WERI-Rb-1 (cell line): ENCODE measurements around the gene GPR101.
"Not testable (repeated sequence)": the region's sequence is repeated elsewhere in the genome, so short reads cannot be mapped to it uniquely, and the experiment has no call there.

Experiments used
- DNase-seq: peaks from one replicate; pipeline ENCODE4 v3.0.0-alpha.2; 2020
- H3K27ac ChIP-seq: fragments of 250-450 bp; sonication (Bioruptor Pico); 2 replicates; pipeline ENCODE4 v1.5.1; 2020; ENCODE audit warnings: mild to moderate bottlenecking, moderate library complexity
- H3K27me3 ChIP-seq: fragments of 250-450 bp; sonication (Bioruptor Pico); 2 replicates; pipeline ENCODE4 v1.5.1; 2021; ENCODE audit warnings: mild to moderate bottlenecking, low read depth, moderate library complexity; ENCODE audit not compliant: insufficient read depth, severe bottlenecking
- H3K36me3 ChIP-seq: fragments of 250-450 bp; sonication (Bioruptor Pico); 2 replicates; pipeline ENCODE4 v1.5.1; 2020; ENCODE audit warnings: mild to moderate bottlenecking, moderate library complexity
- H3K4me3 ChIP-seq: 2 replicates; pipeline ENCODE4 v1.5.1; 2011; ENCODE audit warnings: low read depth, mild to moderate bottlenecking, control low read depth, low read length
- H3K9me3 ChIP-seq: fragments of 250-450 bp; sonication (Bioruptor Pico); 2 replicates; pipeline ENCODE4 v1.5.1; 2021; ENCODE audit warnings: mild to moderate bottlenecking, moderate library complexity; ENCODE audit not compliant: severe bottlenecking
- TF ChIP-seq, protein P1 (sequence below): IDR thresholded peaks from 2 replicates; pipeline ENCODE4 v1.5.1; 2011; ENCODE audit warnings: low read depth, mild to moderate bottlenecking, control low read depth, inconsistent platforms, low read length

GPR101 gene

DNA sequence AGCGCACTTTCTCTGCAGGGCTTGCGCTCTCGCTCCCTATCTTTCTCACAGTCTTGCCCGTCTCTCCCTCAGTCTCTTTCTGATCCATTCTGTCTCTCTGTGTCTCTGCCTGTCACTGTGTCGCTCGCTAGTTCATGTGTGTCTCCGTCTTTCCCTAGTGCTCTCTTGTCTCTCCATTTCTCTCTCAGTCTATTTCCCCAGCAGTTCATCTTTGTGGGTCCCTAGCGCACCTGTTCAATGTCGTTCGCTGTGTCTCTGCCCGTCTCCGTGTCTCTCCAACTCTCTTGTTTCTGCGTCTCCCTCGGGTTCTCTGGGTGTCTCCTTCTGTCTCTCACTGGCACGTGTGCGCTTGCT lies 1.5 kb downstream of the GPR101 start:
- H3K36me3 ChIP-seq = no peaks in the 10 kb centered on the region
- peaks cover 2% of the 10 kb centered on the region for H3K9me3 ChIP-seq
- no peak overlapping the region for H3K27ac ChIP-seq
- peak overlapping the region; percentile 28 for H3K4me3 ChIP-seq
- TF ChIP-seq, protein P1, sequence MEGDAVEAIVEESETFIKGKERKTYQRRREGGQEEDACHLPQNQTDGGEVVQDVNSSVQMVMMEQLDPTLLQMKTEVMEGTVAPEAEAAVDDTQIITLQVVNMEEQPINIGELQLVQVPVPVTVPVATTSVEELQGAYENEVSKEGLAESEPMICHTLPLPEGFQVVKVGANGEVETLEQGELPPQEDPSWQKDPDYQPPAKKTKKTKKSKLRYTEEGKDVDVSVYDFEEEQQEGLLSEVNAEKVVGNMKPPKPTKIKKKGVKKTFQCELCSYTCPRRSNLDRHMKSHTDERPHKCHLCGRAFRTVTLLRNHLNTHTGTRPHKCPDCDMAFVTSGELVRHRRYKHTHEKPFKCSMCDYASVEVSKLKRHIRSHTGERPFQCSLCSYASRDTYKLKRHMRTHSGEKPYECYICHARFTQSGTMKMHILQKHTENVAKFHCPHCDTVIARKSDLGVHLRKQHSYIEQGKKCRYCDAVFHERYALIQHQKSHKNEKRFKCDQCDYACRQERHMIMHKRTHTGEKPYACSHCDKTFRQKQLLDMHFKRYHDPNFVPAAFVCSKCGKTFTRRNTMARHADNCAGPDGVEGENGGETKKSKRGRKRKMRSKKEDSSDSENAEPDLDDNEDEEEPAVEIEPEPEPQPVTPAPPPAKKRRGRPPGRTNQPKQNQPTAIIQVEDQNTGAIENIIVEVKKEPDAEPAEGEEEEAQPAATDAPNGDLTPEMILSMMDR = no peak
- DNase-seq = no peak
- H3K27me3 ChIP-seq = peaks cover 81% of the 10 kb centered on the region

DNA sequence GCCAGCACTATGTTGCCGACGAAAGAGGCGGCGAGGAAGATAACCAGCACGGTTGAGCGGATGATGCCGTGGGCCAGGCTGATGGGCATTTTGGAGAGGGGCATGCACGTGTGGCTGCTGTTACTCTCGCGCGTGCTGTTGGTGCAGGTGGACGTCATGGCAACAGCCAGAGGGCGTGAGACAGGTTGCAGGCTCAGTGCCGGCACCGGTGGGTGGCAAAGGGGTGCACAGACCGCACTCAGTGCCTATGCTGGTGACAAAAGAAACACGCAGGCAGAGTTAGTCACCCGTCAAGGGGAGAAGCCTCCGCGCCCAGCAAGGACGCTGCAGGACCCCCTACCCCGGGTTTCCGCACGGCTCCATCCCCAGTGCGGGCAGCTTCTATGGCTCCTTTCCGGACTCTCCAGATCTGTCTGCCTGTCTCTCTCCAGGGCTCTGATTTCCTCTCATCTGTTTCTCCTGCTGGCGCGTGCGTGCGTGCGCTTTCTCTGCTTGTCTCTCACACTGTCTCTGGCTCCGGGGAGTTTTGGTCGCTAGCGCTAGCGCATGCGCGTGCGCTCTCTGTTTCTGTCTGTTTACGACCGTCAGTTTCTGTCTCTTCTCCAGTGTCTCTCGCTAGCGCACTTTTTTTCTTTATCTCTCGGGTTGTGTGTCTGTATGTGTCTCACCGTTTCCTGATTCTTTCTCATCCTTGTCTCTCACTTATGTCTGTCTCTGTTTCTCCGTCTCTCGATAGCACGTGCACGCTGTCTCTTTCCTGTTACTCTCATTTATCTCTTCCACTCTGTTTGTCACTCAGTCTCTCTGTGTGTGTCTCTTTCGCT lies 2.1 kb downstream of the GPR101 start:
- Histone ChIP-seq H3K9me3 (peaks cover 2% of the 10 kb centered on the region), H3K27me3 (peaks cover 80% of the 10 kb centered on the region), H3K4me3 (peak overlapping the region; percentile 28), H3K27ac (no peak overlapping the region), H3K36me3 (no peaks in the 10 kb centered on the region)
- peak; percentile 24 for DNase-seq
- TF ChIP-seq, protein P1 = no peak

DNA sequence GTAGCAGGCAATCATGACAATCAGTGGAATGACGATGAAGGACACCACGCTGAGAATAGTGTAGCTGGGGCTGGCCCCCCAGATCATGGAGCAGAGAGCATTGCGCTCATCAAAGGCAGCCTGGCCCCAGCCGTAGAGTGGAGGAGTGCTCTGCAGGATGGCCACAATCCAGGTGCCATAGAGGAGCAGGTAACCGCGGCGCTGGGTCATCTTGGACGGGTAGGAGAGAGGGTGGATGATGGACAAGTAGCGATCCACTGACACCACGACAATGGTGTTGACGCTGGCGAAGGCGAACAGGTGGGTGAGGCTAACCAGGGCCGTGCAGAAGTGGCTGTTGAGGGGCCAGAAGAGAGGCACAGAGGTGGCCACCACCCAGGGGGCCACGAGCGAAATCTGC lies 2.8 kb downstream of the GPR101 start:
- TF ChIP-seq, protein P1 = no peak
- Histone ChIP-seq H3K27me3 (peaks cover 79% of the 10 kb centered on the region), H3K9me3 (peaks cover 2% of the 10 kb centered on the region), H3K36me3 (no peaks in the 10 kb centered on the region), H3K27ac (no peak overlapping the region), H3K4me3 (no peak overlapping the region)
- DNase-seq = no peak

DNA sequence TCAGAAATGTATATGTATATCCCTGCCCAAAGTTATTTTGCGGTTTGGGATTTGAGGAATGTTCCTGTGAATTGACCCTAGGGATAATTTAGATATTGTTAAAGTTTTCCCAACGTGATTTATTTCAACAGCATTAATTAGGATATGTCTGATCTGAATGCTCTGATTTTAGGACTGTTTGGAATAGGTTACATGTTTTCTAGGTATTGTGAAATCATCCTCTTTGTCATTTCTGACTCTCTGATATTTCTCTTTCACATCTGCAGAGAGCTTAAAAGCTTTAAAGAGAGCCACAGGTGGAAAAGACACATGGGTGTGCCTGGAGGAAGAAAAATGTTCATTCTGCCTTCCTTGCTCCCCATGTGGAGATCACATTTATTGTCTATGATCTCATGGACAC lies 5.1 kb downstream of the GPR101 start:
- no peak for DNase-seq
- H3K27me3 ChIP-seq = peaks cover 67% of the 10 kb centered on the region
- no peaks in the 10 kb centered on the region for H3K36me3 ChIP-seq
- TF ChIP-seq, protein P1 = no peak
- peaks cover 2% of the 10 kb centered on the region for H3K9me3 ChIP-seq
- no peak overlapping the region for H3K4me3 ChIP-seq
- no peak overlapping the region for H3K27ac ChIP-seq

DNA sequence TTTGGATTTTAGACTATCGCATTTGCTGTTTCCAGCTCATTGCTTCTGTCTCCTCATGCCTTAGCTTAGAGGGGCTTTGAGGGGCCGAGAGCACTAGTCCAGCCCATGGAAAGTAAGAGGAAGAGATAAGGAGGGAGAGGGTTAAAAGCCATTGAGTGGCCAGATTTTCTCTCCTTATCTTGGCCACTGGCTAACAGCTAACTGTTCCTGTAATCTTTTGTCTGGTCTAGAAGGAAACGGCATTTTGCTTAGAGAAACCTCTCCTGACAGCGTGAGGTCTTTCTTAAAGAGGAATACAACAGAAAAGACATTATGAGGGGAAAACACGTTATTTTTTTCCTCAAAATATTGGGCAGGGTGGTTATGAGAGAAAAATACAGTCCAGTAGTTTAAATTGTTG lies 7.9 kb downstream of the GPR101 start:
- H3K27me3 ChIP-seq = peaks cover 44% of the 10 kb centered on the region
- TF ChIP-seq, protein P1 = no peak
- peaks cover 2% of the 10 kb centered on the region for H3K9me3 ChIP-seq
- no peak overlapping the region for H3K4me3 ChIP-seq
- H3K27ac ChIP-seq = no peak overlapping the region
- DNase-seq = no peak
- no peaks in the 10 kb centered on the region for H3K36me3 ChIP-seq

DNA sequence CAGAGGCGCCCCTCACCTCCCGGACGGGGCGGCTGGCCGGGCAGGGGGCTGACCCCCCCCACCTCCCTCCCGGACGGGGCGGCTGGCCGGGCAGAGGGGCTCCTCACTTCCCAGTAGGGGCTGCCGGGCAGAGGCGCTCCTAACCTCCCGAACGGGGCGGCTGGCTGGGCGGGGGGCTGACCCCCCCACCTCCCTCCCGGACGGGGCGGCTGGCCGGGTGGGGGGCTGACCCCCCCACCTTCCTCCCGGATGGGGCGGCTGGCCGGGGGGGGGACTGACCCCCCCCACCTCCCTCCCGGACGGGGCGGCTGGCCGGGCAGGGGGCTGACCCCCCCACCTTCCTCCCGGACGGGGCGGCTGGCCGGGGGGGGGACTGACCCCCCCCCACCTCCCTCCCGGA lies 33.6 kb downstream of the GPR101 start:
- H3K36me3 ChIP-seq, DNase-seq, H3K4me3 ChIP-seq, H3K27ac ChIP-seq, H3K9me3 ChIP-seq, H3K27me3 ChIP-seq: not testable (repeated sequence)
